CD4-positive, alpha-beta T cell treated with Interleukin-4 for 4 hours (primary cell): ENCODE measurements around the gene FBXO31.
A peak's percentile ranks its signal among the peaks of the same experiment; 100 is the strongest.

Experiments
- DNase-seq: peaks from one replicate; pipeline ENCODE4 v3.0.0-alpha.2; 2020

Gene FBXO31

DNA sequence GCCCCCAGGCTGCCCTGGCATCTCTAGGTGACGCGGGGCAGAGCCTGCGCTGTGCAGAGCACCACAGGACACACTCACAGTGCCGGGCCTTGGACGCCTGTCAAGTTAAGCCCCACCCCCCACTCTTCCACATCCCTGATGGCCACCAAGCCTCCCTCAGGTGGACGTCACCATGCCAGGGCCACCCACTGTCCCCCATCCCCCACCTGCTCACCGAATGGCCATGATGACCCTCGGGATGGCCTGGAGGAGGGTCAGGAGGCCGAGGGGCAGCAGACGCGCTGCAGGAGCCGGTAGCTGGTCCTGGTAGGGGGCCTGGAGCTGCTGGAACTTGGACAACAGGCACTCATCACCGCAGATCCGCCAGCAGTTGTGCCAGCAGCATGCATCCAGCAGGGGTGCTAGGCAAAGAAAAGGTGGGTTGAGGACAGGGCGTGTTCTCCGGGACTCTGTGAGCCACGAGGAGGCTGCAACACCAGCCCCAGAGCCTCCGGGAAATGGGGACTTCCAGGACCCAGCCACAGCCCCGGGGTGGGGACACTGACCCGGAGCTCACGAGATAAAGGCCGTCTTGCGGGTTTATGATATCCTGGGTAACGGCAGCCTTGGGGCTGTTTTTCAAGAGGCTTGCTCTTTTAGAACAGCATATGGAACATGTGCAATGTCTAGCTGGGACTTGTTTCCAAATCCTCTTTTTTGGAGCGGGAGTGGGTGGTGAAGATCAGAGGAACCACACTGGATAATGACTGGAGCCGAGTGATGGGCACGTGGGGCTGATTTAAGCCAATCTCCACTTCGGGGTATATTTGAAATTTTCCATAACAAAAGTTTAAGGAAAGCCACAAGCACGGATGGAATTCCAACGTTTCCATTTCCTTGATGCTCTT, 77.8 kb downstream of the FBXO31 start:
- DNase-seq = no peak

DNA sequence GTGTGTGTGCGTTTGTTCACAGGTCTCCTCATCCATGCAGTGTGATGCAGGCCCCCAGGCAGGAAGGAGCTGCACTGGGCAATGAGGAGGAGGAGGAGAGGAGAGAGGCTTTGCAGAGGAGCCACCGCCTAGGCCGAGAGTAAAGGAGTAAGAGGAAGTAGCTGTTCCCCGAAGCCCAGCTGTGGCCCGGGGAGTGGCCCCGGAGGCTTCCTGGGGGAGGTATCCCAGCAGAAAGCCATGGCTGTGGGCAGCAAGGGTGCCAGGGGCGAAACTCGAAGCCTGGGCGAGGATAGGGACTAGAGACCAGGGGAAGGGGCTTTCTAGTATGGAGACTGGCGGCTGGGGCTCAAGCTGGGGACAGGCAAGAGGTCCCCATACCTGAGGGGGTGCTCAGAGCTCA, 78.6 kb downstream of the FBXO31 start:
- no peak for DNase-seq

DNA sequence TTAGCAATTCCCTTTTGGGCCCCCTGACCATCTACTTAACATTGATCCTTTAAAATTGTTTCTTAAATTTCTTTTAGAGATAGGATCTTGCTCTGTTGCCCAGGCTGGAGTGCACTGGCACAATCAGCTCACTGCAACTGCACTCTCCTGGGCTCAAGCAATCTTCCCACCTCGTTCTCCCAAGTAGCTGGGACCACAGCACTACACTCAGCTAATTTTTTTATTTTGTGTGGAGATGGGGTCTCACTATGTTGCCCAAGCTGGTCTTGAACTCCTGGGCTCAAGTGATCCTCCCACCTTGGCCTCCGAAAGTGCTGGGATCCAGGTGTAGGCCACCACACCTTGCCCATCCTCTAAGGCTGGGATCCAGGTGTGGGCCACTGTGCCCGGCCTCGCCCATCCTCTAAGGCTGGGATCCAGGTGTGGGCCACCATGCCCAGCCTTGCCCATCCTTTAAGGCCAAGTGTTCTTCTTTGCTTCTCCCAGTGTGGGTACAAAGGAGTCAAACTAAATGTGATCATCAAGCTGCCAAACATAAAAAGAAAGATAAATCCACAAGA, 79.5 kb downstream of the FBXO31 start:
- DNase-seq = no peak

DNA sequence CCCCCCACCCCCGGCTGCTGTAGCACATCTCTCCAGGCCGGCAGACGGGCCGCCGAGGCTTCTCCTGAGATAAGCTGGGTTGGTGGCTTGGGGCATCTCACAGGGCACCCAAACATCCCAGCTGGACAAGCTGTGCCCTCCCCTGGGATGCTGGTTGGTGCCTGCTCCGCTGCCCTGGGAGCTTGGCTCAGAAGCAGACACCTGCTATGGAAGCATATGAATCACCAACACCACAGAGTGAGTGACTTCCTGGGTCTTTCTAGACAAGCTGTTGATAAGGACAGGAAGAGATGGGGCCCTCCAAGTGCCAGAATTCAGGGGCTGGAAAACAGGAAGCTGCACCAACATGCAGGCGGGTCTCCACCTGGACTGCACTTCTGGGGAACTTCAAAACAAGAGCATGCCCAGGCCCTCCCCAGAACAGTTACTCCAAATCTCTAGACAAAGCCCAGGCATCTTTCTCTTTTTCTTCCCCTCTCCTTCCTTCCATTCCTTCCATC, 80.1 kb downstream of the FBXO31 start:
- no peak for DNase-seq

GRCh38 chr16:87298857-87299465, 84.6 kb downstream of the FBXO31 start:
- DNase-seq = no peak

DNA sequence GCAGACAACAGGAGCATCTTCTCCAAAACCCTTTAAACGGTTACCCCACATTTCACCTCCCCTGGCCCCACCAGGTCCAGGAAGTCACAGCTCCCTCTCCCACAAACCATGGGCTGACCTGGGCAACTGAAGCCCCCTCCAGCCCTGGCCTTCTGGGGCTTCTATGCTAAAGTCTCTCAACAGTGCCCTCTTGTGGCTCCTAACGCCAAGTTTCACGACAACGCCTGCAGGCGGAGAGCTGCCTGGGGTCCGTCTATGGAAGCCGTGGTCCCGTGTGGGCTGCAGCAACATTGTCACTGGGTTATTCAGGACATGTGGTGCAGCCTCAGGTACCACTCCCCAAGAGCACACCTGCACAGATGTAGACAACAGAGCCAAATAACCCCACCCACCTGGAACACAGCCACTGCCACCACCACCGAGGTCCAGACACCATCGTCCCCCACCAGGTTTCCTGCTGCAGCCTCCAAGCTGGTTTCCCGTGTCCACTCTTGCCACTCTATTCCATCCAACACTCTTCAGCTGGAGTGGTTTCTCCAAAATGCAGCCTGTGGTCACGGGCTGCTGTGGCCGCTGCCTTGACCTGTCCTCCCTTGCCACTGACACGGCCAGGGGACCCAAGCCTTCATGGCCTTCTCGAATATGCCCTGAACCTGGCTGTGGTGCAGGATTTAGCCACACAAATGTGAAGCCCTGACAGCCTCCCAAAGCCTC, 85.5 kb downstream of the FBXO31 start:
- DNase-seq = peak; percentile 26

DNA sequence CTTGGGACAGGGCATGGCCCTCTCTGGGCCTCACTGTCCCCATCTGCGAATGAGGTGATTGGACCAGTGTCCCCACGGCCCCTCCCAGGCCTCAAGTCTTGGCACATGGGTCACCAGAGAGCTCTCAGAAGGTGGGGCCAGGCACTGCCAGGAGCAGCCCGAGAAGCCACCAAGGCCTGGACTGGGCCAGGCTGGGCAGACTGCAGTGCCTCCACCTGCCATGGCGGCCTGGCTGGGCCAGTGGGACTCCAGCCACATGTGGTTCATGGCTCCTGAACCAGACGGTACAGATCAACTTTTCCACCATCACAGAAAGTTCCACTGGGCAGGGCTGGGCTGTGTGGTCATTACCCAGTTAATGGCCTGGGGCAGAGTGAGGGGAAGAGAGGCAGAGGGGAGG, 86.2 kb downstream of the FBXO31 start:
- DNase-seq = no peak

DNA sequence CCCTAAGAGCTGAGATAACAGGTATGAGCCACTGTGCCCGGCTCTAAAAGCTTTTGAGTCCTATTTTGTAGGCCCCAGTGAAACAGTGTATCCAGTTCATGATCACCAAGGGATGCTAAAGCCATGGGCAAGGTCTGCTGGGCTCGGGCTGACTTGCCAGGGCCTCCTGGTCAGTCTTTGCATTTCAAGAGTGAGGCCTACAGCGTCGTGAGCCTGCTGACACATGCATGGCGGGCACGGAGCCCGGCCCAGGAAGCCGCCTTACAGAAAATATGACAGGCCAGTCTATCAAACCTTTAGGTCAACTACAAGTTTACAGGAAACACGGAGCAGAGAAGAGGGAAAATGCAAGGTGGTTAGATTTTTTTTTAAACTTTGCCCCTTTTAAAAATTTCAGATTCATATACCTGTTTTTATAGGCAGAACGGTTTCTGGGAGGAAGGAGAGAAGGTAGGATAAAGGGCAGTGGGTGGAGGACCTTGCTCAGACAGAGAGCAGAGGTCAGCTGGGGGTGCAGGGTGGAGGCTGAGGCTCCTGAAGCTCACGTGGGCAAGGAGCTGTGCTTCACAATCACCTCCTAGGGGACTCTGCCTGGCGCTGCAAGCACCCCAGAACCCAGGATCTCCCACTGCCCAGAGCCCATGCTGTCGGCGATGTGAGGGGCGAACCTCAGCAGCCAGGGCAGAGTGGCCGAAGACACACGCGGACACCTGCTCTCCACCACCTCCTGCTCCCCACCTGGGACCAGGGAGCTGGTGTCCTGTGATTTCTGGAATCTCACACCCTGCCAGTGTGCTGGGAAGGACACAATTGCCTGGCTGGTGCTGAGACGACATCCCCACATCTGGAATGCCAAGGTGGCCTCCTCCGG, 87.7 kb downstream of the FBXO31 start:
- DNase-seq = no peak

GRCh38 chr16:87295259-87295658, 88.3 kb downstream of the FBXO31 start:
- no peak for DNase-seq

DNA sequence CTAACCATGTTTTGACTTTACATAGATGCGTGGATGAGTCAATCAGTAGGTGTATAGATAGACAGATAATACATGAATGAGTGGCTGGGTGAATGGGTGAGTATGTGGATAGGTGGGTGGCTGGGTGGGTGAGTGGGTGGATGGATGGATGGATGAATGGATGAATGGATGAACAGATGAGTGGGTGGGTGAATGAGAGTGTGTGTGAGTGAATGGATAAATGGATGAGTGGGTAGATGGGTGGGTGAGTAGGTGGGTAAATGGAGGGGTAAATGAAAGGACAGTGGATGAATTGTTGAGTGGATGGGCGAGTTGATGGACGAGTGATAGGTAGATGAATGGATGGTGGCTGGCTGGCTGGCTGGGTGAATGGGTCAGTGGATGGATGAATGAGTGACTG, 89.6 kb downstream of the FBXO31 start:
- no peak for DNase-seq

- no peak for DNase-seq
Measured at GRCh38 chr16:87291944-87292343, 91.6 kb downstream of the FBXO31 start.

- DNase-seq = no peak
Measured at GRCh38 chr16:87288753-87289362, 94.7 kb downstream of the FBXO31 start.

- DNase-seq = no peak
Measured at GRCh38 chr16:87286839-87287626, 96.5 kb downstream of the FBXO31 start.

GRCh38 chr16:87284183-87284582, 99.4 kb downstream of the FBXO31 start:
- DNase-seq = no peak

DNA sequence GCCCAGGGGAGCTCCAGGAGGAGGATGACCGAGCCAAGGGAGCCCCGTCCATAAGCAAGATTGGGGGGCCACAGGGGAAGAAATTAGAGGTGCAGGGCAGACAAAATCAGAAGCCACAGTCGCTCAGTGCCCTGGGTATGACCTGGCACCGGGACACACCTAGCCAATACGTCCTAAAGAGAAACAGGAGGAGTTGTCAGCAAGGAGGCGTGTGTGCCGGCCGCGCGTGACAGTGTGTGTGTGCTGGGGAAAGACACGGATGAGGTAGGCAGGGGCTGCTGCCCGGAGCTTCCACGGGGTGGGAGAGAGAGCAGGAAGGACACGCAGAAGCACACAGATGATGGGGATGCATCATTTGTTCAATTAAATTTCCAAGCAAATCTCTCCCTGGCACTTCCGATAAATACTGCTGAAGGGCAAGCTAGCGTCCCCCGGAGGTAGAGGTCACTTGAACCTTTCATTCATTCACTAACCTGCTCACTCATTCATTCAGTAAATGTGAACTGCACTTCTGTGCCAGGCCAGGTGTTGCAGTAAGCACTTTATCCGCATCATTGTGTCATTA, 104.4 kb downstream of the FBXO31 start:
- no peak for DNase-seq

GRCh38 chr16:87278191-87279093, 105.1 kb downstream of the FBXO31 start:
- no peak for DNase-seq
